Astrocyte of the cerebellum (primary cell): ENCODE data around the gene TUBE1.

ENCODE experiments used
- DNase-seq: peaks from one replicate; pipeline ENCODE4 v3.0.0-alpha.2; 2011; ENCODE audit warnings: low read depth
- H3K4me3 ChIP-seq: 2 replicates; pipeline ENCODE4 v1.5.1; 2011; ENCODE audit warnings: mild to moderate bottlenecking, low read depth, low read length, moderate library complexity
- CTCF ChIP-seq: IDR thresholded peaks from 2 replicates; pipeline ENCODE4 v1.5.1; 2012; ENCODE audit warnings: low read length, low read depth, moderate library complexity, mild to moderate bottlenecking; ENCODE audit errors: missing control alignments
- in situ Hi-C: cut with HindIII; loops from 2 replicates; pipeline ENCODE4 v1.10.0; 2017; ENCODE audit warnings: low sequenced_read_pairs

The TUBE1 gene

DNA sequence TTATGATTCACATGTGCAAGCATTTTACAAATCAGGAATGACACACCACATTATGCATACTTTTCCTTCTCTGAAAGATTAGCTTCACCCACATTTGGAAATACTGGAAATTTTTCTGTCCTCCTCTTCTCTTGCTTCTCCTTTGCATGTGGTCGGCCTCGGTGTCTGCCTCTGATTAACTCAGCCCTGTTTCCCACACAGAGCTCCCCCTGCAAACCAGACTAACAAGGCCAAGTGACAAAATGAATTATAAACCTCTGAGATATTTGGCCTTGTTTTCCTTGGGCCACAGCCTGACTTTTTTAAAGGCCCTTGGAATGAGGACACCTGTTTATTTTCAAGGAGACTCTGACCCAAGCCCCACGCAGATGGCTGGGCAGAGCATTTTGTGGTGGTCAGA, 42.4 kb downstream of the TUBE1 start:
- TF ChIP-seq CTCF = no peak
- in situ Hi-C loops = no loop called here
- peak; percentile 74 for DNase-seq
- H3K4me3 ChIP-seq = no peak overlapping the region

DNA sequence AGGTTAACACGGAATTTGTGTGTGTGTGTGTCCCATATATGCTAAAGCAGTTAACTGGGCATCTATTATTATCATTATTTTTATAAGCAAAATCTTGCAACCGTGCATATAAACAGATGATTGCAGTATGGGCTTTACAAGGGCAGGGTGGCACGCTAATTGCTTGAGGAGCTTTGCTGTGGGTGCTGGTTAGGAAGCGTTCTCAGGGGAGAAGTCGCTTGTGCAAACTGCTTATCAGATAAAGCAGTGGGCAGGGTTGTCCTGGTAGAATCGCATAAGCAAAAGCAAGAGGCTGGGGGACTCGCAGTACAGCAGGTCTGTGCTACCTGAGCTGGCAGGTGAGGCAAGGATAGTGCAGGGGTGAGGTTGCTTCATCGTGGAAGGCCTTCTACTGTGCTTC, 43.1 kb downstream of the TUBE1 start:
- no peak overlapping the region for H3K4me3 ChIP-seq
- DNase-seq = no peak
- in situ Hi-C loops = no loop called here
- TF ChIP-seq CTCF = no peak

GRCh38 chr6:112043032-112044007, 44.0 kb downstream of the TUBE1 start:
- TF ChIP-seq CTCF = peak; percentile 96
- in situ Hi-C loops = no loop called here
- H3K4me3 ChIP-seq = peak overlapping the region; percentile 55
- peak; percentile 88 for DNase-seq

DNA sequence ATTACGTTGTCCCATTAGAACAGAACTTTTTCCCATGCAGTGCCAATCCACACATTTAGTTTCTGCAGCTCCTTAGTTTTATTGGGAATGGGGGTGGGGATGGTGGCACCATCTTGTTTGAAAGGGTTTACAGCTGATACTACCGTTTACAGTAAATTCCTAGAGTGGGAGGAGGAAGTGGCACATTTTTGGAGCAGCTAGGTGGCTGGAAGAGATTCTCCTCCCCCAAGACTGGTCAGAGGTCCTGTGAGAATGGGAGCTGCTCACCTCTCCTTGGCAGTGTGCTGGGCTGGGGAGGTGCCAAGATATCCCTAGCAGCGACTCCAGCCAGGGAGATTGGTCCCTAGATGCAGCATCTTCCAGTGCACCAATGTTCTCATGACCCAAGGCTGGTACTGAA, 45.7 kb downstream of the TUBE1 start:
- no peak for DNase-seq
- H3K4me3 ChIP-seq = no peak overlapping the region
- in situ Hi-C loops = no loop called here
- TF ChIP-seq CTCF = no peak

- TF ChIP-seq CTCF = no peak
- in situ Hi-C loops = no loop called here
- no peak overlapping the region for H3K4me3 ChIP-seq
- no peak for DNase-seq
These were observed 46.3 kb downstream of the TUBE1 start for GRCh38 chr6:112040956-112041355.

DNA sequence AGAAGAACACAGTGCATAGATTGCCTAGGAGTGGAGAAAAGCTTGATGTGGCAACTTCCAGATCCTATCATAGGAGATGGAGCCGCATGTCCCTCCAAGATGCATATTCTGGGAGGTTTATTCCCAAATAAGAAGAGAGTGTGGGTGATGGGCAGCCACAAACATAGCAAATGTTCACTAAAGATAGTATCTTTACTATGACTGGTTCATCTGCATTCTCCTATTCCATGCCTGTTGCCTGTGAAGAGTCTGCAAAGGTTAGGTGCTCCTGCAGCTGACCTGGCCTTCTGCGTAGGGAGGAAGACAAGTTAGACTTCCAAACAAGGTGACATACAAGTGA, 47.9 kb downstream of the TUBE1 start:
- in situ Hi-C loops = loop anchor here (5.0 kb wide), 1 partner anchor 47 kb away; no protein-coding TSS in a partner anchor

More for the DNA sequence above, 47.9 kb downstream of the TUBE1 start:
- DNase-seq = no peak
- no peak overlapping the region for H3K4me3 ChIP-seq
- TF ChIP-seq CTCF = no peak
